NT2/D1 (cell line): Measurements from ENCODE around the gene NDOR1.

Experiments used
- YY1 ChIP-seq: IDR thresholded peaks from 2 replicates; pipeline ENCODE4 v1.6.1; 2011; ENCODE audit not compliant: insufficient read length, insufficient read depth
- ZNF274 ChIP-seq: IDR thresholded peaks from 2 replicates; pipeline ENCODE4 v1.6.1; 2011; ENCODE audit warnings: mild to moderate bottlenecking, low read depth, low read length

DNA sequence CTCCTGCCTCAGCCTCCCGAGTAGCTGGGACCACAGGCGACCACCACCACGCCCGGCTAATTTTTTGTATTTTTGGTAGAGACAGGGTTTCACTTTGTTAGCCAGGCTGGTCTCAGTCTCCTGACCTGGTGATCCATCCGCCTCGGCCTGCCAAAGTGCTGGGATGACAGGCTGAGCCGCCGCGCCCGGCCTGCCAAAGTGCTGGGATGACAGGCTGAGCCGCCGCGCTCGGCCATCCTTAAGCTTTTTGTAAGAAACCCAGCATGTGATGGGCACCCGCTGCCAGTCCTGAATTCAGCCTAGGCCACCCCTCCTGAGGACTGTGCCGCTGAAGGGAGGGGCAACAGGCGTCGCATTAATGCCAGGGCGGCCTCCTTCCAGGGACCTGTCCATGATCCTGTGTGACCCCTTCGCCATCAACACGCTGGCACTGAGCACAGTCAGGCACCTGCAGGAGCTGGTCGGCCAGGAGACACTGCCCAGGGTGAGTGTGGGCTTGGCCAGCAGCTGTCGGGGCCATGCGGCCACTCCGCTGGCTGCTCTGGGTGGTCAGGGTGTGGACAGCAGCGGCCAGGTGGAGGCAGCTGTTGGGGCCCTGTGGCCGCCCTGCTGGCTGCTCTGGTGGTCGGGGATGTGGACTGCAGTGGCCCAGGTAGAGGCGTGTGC, 60.1 kb downstream of the NDOR1 start:
- TF ChIP-seq YY1, result no peak
- TF ChIP-seq ZNF274, result no peak
